ENCODE data around the gene COL18A1. TPM values are rescaled to one million over a fixed set of nuclear protein-coding genes. Genes with fewer than 3 reads are reported as not detected.

The COL18A1 gene
- total and polyA plus RNA-seq, 2 donors from 2014 or later: 150 to 316 TPM

GRCh38 chr21:45468051-45468970 is 63.3 kb downstream of the COL18A1 start:
- intact Hi-C loops (cut with DNase I): no loop called here
- Histone ChIP-seq H3K4me1 (ENCODE audit: control insufficient read depth in 2 of 3, insufficient read depth in 2 of 3, low read depth in 1 of 3, low read length in 3 of 3) (peaks cover 0 to 37% (median 28%) of the 10 kb centered on the region in 3 donors), H3K9me3 (ENCODE audit: control insufficient read depth in 2 of 3, insufficient read depth in 1 of 3, low read length in 3 of 3) (no peaks in the 10 kb centered on the region), H3K27ac (ENCODE audit: low read depth in 2 of 2, low read length in 2 of 2) (no peak overlapping the region), H3K4me3 (ENCODE audit: low read length in 3 of 3) (no peak overlapping the region), H3K36me3 (ENCODE audit: control insufficient read depth in 2 of 3, insufficient read depth in 3 of 3, low read length in 3 of 3) (no peaks in the 10 kb centered on the region), H3K27me3 (ENCODE audit: control insufficient read depth, insufficient read depth, low read length) (no peaks in the 10 kb centered on the region), H3K9ac (ENCODE audit: low read length in 3 of 3) (no peak overlapping the region)
- no peak for TF ChIP-seq CTCF (IDR thresholded peaks at IDR 0.05; ENCODE audit: borderline replicate concordance, extremely low read depth, insufficient read depth)
- peak in 1 of 5 donors; percentile 76 for DNase-seq
- FAIRE-seq: no peak

- TF ChIP-seq CTCF (IDR thresholded peaks at IDR 0.05; ENCODE audit: borderline replicate concordance, extremely low read depth, insufficient read depth): no peak
- Histone ChIP-seq H3K4me1 (ENCODE audit: control insufficient read depth in 2 of 3, insufficient read depth in 2 of 3, low read depth in 1 of 3, low read length in 3 of 3) (peaks cover 0 to 37% (median 28%) of the 10 kb centered on the region in 3 donors), H3K27ac (ENCODE audit: low read depth in 2 of 2, low read length in 2 of 2) (no peak overlapping the region), H3K36me3 (ENCODE audit: control insufficient read depth in 2 of 3, insufficient read depth in 3 of 3, low read length in 3 of 3) (no peaks in the 10 kb centered on the region), H3K9me3 (ENCODE audit: control insufficient read depth in 2 of 3, insufficient read depth in 1 of 3, low read length in 3 of 3) (no peaks in the 10 kb centered on the region), H3K4me3 (ENCODE audit: low read length in 3 of 3) (no peak overlapping the region), H3K27me3 (ENCODE audit: control insufficient read depth, insufficient read depth, low read length) (no peaks in the 10 kb centered on the region), H3K9ac (ENCODE audit: low read length in 3 of 3) (no peak overlapping the region)
- peak in 1 of 5 donors; percentile 73 for DNase-seq
- no peak for FAIRE-seq
- intact Hi-C loops (cut with DNase I): no loop called here
Observed at GRCh38 chr21:45468971-45469272, 64.0 kb downstream of the COL18A1 start.

- intact Hi-C loops (cut with DNase I): no loop called here
- Histone ChIP-seq H3K27ac (ENCODE audit: low read depth in 2 of 2, low read length in 2 of 2) (peak overlapping the region; percentile 36 to 74), H3K9me3 (ENCODE audit: control insufficient read depth in 2 of 3, insufficient read depth in 1 of 3, low read length in 3 of 3) (peaks cover 0 to 2% (median 0%) of the 10 kb centered on the region in 3 donors), H3K36me3 (ENCODE audit: control insufficient read depth in 2 of 3, insufficient read depth in 3 of 3, low read length in 3 of 3) (peaks cover 0 to 5% (median under 1%) of the 10 kb centered on the region in 3 donors), H3K27me3 (ENCODE audit: control insufficient read depth, insufficient read depth, low read length) (peaks cover 2% of the 10 kb centered on the region), H3K9ac (ENCODE audit: low read length in 3 of 3) (peak overlapping the region in 2 of 3 donors; percentile 30 to 46), H3K4me1 (ENCODE audit: control insufficient read depth in 2 of 3, insufficient read depth in 2 of 3, low read depth in 1 of 3, low read length in 3 of 3) (peaks cover 0 to 37% (median 25%) of the 10 kb centered on the region in 3 donors), H3K4me3 (ENCODE audit: low read length in 3 of 3) (peak overlapping the region in 2 of 3 donors; percentile 13 to 20)
- no peak for FAIRE-seq
- no peak for TF ChIP-seq CTCF (IDR thresholded peaks at IDR 0.05; ENCODE audit: borderline replicate concordance, extremely low read depth, insufficient read depth)
- peak in 4 of 5 donors; percentile 54 to 75 (median 66) for DNase-seq
Observed at GRCh38 chr21:45469273-45470086, 64.5 kb downstream of the COL18A1 start.

Measured in kidney (tissue), 14 donors.